Astrocyte of the spinal cord (primary cell): ENCODE measurements around the gene SLC9A2.

Source experiments
- DNase-seq: peaks from one replicate; pipeline ENCODE4 v3.0.0; 2011; ENCODE audit warnings: low read depth, low spot score
- H3K4me3 ChIP-seq: 2 replicates; pipeline ENCODE4 v1.5.1; 2011; ENCODE audit warnings: low read depth, mild to moderate bottlenecking, low read length, moderate library complexity
- CTCF ChIP-seq: IDR thresholded peaks from 2 replicates; pipeline ENCODE4 v1.5.1; 2012; ENCODE audit warnings: low read depth, mild to moderate bottlenecking, low read length, inconsistent platforms
- in situ Hi-C: cut with HindIII; loops from 2 replicates; pipeline ENCODE4 v1.10.0; 2017; ENCODE audit warnings: low sequenced_read_pairs

Gene SLC9A2

GRCh38 chr2:102619414-102620319 lies at the start of gene SLC9A2:
TSS of gene SLC9A2 (plus strand) at chr2:102619553. CDS start at chr2:102619849, 296 bp downstream.
- no peak for TF ChIP-seq CTCF
- DNase-seq, result no peak
- in situ Hi-C loops, result no loop called here
- H3K4me3 ChIP-seq, result peak within 1 kb of the TSS; percentile 22

- no peak for TF ChIP-seq CTCF
- in situ Hi-C loops, result no loop called here
- no peak for DNase-seq
- H3K4me3 ChIP-seq, result no peak overlapping the region
Measured at GRCh38 chr2:102575888-102576287, 43.5 kb upstream of the SLC9A2 start.

GRCh38 chr2:102578376-102578775 lies 41.0 kb upstream of the SLC9A2 start:
- in situ Hi-C loops, result no loop called here
- DNase-seq, result no peak
- no peak overlapping the region for H3K4me3 ChIP-seq
- TF ChIP-seq CTCF, result no peak

- in situ Hi-C loops, result no loop called here
- no peak overlapping the region for H3K4me3 ChIP-seq
- no peak for TF ChIP-seq CTCF
- no peak for DNase-seq
Measured at GRCh38 chr2:102581911-102582310, 37.4 kb upstream of the SLC9A2 start.

- no peak overlapping the region for H3K4me3 ChIP-seq
- no peak for DNase-seq
- no peak for TF ChIP-seq CTCF
- in situ Hi-C loops, result no loop called here
Measured at GRCh38 chr2:102582845-102583244, 36.5 kb upstream of the SLC9A2 start.

GRCh38 chr2:102585847-102586404 lies 33.4 kb upstream of the SLC9A2 start:
- DNase-seq, result no peak
- in situ Hi-C loops, result no loop called here
- no peak for TF ChIP-seq CTCF
- no peak overlapping the region for H3K4me3 ChIP-seq
